SIG-M5 treated with dmso at 0.1 percent for 504 hours (cell line): ENCODE results near the gene XYLT1.

Source experiments
- DNase-seq: peaks from one replicate; lab custom pipeline; 2025; ENCODE audit not compliant: unreplicated experiment; lab: John Stamatoyannopoulos, UW

Gene XYLT1

DNA sequence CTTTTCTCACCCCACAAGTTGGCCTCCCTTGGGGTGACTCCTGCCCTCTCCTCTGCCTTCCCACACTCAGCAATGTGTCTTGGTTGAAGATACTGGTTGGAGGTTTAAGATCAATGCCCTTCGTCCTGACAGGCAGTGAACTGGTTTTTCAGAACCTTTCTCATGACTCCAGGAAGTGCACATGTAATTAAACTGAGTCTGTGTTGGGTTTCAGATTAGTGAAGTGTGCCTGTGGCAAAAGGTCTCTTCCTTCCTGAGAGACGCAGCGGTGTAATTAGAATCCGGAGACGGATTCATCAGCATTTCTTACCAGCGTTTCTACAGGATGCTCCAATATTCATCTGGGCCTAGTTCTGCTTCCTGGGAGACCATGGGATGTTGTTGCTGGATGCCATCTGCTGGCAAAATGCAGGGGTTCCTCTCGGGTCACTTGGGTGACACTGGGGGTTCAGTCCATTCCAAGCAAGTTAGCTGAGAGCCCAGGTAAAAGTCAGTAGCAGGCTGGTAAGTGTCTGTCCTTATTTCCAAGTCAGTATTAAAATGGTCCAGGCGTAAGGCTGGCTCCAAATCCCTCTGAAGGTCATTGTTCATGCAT is 233.3 kb downstream of the XYLT1 start:
- DNase-seq = no peak

DNA sequence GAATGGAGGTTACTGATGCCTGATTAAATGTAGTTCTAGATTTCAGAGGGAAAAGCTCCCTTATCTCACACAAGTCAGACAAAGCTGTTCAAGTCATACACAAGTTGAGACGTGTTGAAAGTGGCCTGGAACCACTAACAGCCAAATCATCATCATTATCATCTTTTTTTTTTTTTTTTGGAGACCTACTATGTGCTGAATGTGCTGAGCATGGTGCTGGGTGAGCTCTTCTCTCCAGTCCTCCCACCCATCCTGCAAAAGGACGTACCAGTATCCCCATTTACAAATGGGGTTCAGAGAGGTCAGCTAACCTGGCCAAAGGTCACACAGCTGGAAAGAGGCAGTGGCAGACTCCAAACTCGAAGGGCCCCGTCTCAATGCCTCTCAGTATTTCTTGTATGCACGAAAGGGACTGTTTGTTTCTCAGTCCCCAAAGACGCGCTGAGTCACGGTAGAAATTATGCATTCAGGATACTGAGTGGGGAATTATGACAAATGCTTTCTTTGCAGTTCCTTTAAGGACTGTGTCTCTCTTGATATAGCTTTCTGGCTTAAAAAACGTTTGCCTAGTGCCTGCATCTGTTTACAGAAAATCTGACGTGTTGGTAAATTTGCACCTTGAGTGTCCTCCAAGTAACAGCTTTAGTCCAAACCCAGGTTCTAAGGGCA is 235.5 kb downstream of the XYLT1 start:
- no peak for DNase-seq

DNA sequence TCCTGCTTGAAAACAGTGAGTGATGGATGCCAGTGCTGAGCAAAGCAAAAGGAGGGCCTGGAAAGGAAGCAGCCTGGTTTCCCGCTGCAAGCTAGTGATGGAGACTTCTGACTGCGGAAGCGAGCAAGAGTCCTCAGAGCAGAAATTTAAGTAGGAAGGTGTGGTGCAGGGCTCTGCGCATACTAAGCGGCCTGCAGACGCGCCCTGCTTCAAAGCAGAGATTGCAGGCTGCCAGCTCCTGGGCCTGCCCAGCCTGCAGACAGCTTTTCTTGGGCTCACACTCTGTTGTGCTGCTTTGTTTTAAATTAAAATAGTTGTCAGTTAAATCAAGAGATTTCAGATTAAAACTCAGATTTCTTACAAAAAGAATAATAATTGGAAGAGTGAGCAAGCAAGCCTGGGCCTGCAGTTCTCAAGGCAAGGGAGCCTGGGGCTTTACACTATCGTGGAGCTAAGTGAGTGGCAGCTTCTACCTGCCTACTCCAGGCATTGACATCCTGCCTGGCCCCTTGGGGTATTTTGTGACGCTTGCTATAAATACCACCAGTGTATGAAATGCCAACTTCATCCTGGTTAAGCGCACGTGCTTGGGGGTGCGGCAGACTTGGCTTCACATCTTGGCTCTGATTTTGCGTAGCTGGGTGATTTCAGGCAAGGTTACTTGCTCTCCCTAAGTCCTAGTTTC is 237.3 kb downstream of the XYLT1 start:
- no peak for DNase-seq

DNA sequence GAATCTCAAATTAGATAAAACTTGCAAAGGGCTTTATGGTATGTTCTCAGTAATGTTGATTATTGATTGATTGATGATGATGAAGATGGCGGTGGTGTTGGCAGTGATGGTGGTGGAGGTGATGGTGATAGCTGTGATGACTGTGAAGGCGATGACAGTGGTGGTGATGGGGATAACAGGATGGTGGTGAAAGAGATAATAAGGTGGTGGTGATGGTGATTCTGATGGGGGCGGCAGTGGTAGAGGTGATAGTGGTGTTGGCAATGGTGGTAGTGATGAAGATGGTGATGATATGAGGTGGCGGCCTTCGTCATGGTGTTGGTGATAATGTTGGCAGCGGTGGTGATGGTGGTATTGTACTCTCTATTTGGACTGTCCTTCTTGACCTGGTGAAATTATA is 238.3 kb downstream of the XYLT1 start:
- no peak for DNase-seq

DNA sequence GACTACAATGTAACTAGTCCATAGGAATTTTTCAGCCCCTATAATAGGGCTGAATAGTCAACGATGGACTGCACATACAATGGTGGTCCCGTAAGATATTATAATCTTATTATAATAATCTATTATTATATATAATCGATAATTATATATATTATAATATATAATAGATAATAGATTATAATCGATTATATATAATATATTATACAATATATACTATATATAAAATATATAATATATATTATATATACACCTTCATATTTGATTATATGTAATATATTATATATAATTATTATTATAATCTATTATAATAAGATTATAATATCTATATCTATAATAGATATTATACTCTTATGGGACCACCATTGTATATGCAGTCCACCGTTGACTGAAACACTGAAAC is 238.8 kb downstream of the XYLT1 start:
- no peak for DNase-seq

DNA sequence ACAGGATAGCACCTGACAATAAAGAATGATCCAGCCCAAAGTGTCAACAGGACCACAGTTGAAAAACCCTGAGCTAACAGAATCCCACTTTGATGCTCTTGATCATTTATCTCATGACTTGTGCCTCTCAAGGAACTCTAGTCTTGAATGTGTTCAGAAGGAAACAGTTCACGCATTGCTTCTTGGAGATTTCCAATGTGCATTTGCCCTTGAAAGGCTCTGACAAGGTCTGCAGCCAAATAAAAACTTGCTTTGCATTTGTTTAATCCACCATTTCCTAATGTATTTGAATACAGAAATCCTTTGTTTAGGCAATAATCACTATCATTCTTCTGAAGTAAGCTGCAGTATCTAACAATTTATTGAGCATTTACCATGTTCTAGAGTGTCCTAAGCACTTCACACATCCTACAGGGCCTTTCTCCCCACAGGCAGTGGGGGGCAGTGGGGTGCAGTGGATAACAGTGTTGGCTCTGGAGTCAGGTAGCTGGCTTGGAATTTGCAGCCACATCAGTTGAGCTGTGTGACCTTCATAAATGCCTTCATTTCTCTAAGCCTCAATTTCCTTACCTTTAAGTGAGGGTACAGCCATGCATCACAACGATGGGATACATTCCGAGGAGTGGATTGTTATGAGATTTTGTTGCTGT is 239.7 kb downstream of the XYLT1 start:
- no peak for DNase-seq

DNA sequence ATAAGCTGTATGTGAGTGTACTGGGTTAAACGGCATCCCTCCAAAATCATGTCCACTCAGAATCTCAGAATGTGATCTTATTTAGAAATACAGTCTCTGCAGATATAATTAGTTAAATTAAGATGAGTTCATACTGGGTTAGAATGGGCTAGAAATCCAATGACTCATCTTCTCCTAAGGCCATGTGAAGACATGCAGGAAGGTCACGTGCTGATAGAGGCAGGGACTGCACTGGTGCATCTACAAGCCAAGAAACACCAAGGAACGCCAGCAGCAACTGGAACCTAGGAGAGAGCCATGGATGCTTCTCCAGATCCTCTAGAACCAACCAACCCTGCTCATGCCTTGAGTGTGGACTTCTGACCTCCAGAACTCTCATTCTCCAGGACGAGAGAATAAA is 241.0 kb downstream of the XYLT1 start:
- no peak for DNase-seq

DNA sequence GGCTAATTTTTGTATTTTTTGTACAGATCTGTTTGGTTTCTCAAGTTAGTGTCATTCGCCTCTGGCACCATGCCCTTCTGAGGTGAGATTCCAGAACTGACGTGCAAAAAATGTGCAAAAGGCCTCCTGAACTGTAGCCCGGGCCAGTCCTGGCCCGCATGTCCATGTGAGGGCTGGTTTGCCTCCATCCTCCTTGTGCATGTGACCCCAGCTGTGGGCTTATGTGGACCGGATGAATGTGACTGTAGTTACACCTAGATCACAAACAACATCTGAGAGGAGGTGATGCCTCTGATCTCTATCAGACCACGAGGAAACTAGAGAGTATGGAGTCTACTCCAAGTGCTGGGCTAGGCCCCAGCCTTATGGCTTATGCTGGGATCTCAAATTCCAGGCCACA is 241.6 kb downstream of the XYLT1 start:
- no peak for DNase-seq

DNA sequence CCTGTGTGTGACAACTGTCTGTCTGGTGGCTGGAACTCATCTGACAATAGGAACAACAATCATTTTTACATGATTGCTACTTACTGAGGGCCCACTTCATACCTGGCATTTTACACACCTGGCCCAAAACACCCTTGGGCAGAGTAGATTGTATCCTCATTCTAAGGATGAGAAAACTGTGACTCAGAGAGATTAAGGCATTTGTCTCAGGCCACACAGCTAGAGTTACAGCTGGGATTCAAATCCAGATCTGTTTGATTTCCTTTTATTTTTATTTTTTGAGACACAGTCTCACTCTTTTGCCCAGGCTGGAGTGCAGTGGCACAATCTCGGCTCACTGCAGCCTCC is 242.1 kb downstream of the XYLT1 start:
- DNase-seq = no peak

DNA sequence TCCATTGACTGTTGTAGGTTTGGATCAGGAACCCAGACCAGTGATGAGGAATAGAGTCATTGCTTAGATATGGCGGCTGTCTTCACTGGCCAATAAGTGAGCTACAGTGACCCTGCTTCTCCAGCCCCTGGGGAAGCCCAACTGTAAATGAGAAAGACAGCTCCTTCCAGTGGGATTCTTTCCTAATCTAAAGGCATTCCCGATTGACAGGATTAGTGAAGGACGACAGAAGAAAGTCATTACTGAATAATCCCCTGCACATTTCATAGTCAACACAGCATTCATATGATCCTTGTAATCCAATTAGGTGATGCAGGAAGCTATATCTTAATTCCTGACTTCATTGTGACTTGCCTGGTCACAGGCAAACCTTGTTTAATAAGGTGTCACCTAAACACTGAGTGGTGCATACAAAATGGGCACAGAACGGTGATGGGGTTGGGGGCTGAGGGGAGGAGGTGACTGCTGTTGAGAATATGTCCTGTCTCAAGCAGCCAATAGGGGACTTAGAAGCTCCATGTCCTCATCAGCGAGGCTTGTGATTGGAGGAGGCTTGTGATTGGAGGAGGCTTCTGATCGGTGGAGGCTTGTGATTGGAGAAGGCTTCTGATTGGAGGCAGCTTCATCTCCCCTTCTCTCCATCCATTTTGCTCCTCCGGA is 242.6 kb downstream of the XYLT1 start:
- DNase-seq = no peak

DNA sequence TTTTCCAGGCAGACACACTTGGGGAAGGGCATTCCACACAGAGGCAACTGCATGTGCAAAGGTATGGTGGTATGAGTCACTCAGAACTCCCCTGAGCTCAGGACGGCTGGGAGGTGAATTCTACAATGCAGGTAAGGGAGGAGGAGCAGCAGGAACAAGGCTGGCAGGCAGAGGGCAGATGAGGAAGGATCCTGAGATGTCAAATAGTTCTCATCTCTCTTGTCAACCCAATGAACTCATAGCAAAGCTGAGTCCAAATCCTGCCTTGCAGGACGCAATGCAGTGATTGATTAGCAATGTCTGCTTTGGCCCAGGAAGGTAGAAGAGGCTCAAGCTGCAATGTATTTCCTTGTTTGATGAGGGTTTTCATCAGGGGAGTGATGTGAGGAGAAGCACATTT is 243.5 kb downstream of the XYLT1 start:
- DNase-seq = no peak

DNA sequence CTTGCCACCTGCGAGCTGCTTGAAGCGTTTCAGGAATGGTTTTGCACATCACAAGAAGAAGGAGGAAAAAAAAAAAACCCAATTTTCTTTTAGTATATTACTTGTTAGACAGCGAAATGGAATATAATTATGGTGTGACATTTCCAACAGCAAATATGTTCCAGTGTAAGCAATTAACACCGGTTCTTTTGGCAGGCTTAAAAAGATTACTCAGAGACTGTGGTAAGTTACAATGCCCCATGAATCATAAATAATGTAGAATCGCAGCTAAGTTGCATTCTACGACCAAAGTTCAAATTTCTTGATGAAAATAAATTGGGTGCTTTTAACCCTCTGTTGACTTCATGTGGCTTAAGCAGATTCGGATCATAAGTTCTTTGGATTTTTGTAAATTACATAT is 245.2 kb downstream of the XYLT1 start:
- no peak for DNase-seq

DNA sequence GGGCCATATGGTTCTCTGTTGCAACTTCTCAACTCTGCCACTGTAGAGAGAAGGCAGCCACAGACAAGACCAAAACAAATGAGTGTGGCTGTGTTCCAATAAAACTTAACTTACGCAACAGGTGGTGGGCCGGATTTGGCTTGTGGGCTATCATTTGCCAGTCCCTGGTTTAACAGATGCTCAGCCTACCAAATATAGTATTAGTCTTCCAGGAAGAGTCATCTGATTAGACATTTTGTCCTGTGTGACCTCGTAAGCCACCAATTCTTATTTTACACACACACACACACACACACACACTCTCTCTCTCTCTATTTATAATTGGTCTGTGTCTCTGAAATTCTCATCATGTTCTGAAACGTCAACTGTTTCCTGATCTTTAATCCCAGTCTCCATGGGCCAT is 245.9 kb downstream of the XYLT1 start:
- DNase-seq = peak; percentile 89

DNA sequence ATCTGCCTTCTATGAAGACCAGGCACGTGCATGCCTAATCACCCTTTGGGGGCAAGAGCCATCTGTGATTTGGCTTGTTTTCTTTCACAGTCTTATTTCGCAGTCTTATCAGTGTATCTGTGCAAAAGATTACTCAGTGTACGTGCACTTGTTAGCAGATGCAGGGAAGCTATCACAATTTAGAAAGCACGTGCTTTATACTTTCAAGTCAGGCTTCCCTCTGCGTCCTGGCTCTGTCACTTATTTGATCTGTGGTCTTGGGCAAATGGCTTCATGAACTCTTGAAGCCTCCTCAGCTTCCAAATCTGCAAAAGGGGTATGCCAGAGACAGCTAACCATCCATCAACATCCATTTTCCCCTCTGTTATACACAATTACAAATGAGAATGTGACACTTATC is 246.4 kb downstream of the XYLT1 start:
- no peak for DNase-seq

DNA sequence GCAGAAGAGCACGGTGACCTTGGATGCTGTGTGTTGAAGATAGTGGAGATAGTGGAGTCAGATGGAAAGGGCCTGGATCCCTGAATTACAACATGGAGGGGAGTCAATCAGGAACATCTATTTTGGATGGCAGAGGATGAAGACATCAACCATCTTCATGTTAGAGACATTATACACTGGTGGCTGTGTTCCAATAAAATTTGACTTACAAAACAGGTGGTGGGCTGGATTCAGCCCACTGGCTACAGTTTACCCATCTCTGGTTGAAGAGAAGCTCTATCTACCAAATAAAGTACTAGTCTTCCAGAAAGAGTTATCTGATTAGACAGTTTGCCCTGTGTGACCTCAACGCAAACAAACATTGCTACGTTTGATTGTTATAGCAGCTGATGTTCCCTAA is 247.2 kb downstream of the XYLT1 start:
- DNase-seq = no peak

DNA sequence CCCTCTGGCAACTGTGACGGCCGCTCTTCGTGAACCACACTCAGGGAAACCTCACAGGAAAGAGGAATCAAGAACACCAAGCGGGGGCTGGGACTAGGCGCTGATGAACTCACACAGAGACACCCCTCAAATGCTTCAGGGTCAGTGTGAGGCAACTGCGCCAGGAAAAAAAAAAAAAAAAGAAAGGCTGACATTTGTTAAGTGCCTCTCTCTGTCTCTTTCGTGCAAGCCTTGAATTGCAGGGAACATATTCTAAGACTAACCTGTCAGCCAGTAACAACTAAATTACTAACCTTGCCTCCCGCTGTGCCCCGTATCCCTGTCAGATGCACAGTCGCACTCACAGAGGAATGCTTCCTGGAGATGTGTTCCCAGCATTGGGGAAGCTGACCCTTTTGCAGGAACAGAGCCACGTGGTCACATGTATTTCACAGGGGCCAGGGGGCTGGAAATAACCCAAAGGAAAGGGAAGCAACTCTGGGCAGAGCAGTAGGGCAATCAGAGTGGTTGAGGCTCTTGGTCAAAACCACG is 247.8 kb downstream of the XYLT1 start:
- peak; percentile 73 for DNase-seq

DNA sequence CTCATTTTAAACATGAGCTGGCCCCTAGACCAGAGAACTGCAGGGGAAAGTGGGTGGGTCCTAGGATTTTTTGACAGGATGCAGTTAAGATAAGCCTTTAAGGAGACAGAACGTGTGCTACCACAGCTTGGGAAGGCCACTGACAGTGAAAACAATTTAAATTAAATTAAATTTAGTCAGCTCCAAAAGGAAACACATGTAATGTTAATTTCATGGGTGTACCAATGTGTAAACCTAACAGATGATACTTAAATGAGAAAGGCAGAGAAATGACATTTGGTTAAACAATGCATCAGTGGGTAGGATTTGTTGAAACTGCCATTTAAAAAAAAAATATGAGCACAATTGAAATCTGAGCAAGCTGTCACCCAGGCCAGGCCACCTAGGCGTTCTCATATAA is 250.8 kb downstream of the XYLT1 start:
- DNase-seq = no peak

DNA sequence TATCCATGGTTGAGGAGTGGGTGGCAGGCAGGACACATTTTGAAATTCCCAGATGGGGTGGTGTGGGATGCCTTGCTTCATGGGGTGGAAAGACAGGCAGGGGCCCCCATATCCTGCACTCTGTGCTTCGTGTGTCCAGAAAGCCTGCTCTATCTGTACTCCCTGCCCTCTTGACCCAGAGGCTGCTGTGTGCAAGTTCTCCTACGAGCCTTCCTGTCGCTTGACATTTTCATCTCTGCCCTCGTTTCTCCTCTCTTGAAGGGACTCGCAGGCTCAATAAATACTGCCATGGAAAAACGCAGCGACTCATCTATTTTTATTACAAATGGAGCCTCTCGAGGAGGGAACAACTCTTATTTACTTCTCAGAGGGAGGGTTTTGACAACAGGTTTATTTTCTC is 254.8 kb downstream of the XYLT1 start:
- DNase-seq = no peak

DNA sequence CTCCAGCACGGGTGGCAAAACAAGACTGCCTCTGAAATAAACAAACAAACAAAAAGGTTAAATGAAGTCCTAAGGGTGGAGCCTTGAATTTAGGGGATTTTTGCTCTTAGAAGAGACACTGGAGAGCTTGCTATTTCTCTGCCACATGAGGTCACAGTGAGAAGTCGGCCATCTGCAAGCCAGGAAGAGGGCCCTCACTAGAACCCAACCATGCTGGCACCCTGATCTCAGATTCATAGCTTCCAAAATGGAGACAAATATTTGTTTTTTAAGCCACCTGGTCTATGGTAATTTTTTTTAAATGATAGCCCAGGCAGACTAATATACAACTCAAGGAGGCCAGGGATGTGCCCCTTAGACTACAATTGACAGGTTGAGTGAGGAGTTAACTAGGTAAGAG is 255.5 kb downstream of the XYLT1 start:
- no peak for DNase-seq

DNA sequence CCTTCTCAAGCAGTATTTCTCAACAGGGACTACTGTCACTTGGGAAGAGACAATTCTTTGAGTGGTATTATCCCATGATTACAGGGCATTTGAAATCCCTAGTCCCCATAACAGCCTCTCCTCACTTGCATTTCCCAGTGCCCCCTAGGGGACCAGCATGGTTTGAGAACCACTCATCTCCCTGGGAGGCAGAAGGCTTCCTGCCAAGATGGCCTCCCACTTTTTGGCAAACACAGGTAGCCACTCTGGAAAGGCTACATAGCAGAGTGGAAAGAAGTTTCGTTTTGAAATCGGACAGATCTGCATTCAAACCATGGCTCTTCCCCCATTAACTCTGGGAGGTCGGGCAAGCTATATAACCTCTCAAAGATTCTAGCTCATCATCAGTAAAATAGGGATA is 256.8 kb downstream of the XYLT1 start:
- no peak for DNase-seq

DNA sequence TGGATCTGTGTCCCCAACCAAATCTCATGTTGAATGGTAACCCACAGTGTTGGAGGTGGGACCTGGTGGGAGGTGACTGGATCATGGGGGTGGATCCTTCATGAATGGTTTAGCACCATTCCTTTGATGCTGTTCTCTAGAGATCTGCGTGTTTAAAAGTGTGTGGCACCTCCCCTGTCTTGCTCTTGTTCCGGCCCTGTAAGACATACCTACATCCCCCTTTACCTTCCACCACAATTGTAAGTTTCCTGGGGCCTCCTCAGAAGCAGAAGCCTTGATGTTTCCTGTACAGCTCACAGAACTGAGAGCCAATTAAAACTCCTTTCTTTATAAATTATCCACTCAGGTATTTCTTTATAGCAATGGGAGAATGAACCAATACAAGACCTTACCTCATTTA is 257.7 kb downstream of the XYLT1 start:
- no peak for DNase-seq

DNA sequence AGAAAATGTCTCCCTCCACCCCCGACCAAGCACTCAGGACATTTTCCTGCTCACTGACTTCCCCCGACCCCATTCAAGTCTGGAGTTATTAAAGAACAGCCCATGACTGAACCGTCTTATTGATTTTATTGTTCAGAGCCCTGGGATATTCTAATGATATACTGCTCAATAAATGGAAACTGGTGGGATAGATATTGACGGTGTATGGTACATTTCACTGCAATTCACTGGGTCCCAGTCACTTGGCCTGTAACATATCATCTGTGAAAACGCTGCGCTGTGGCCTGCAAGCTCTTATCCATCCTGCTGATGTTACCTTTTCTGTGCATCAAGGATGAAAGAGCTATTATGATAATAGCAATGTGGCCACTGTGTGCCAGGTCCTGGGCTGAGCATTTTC is 258.2 kb downstream of the XYLT1 start:
- DNase-seq = no peak
